Glomerular endothelial cell (primary cell): ENCODE data around the gene PITX2. TPM values are rescaled to one million over a fixed set of nuclear protein-coding genes. Genes with fewer than 3 reads are reported as not detected.
A peak's percentile ranks its signal among the peaks of the same experiment; 100 is the strongest.
"Not testable (repeated sequence)": the region's sequence is repeated elsewhere in the genome, so short reads cannot be mapped to it uniquely, and the experiment has no call there.

ENCODE experiments used
- DNase-seq: peaks from one replicate; pipeline ENCODE4 v3.0.0-alpha.2; 2011; ENCODE audit warnings: low read depth, low spot score; ENCODE audit errors: extremely low read depth
- total RNA-seq: library from RNA; depleted of rRNA; stranded (reverse); fragments of >200 nt; gene quantifications from 2 replicates; pipeline ENCODE4 v1.2.3, GENCODE V29; 2015

The PITX2 gene
- total RNA-seq, 1 donor from 2014 or later: not detected

- no peak for DNase-seq
Observed at GRCh38 chr4:110612631-110613269, 10.1 kb downstream of the PITX2 start.

GRCh38 chr4:110611968-110612447, 10.9 kb downstream of the PITX2 start:
- DNase-seq: no peak

GRCh38 chr4:110610940-110611831, 11.7 kb downstream of the PITX2 start:
- DNase-seq: no peak

- no peak for DNase-seq
Observed at GRCh38 chr4:110610620-110610939, 12.3 kb downstream of the PITX2 start.

DNA sequence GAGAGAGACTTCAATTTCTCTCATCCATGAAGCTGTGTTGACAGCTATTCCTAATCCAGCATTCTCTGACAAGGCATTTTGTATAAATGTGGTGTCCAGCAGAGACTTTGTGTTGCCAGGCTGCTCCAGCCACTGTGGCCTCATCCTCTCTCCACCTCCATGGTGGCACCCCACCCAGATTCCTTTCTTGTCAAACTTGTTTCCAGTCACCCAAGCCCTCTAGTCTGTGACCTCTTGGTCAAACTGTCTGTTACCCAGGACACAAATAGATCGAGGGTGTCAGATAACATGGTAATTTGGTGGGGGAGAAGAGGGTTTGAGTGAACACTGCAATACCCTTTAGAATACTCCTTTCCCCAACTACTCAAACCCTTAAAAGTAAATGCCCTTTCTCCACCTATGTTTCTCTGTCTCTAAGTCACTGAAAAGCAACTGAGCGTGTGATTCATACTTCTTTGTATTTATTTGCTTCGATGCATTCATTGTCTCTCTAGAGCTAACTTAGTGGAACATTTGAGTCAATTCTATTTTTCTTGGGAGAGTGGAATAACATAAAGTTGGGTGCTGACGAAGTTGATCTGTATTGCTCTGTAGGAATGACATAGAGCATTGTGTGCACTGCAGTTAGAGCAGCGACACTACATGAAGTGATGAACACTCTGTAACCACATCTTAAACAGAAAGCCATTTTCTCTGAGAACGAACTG, 13.7 kb downstream of the PITX2 start:
- DNase-seq: no peak

GRCh38 chr4:110605077-110605476, 17.8 kb downstream of the PITX2 start:
- DNase-seq: no peak

GRCh38 chr4:110602061-110602460, 20.8 kb downstream of the PITX2 start:
- DNase-seq: no peak

DNA sequence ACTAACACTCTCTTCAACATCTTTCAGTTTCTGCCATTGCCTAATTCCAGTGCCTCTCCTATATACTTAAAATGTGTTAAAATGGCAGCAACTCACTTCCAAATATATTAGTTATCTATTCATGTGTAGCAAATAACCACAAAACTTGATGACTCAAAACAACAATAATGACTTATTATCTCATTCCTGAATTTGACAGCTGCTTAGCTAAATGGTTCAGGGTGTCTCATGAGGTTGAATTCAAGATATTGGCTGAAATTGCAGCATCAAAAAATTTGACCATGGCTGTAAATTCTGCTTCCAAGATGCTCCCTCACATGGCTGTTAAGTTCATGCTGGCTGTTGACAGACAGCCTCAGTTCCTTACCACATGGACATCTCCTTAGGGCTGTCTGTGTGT, 25.3 kb downstream of the PITX2 start:
- no peak for DNase-seq

DNA sequence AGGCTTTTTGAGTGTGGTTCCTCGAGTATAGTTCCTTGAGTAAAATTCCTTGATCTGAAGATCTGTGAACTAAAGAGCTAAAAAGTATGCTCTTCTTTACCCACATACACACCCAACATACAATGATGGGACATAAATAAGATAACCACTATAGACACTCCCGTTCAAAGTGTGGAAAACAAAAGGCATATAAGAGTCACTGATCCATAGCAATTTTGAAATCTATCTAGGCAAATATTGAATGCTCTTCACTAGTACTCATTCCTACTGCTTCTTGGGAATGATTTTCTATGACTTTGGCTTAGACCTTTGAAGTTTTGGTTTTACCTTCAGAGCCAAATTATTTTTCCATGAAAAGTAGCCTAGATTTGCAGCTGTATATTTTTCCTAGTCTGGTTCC, 26.4 kb downstream of the PITX2 start:
- DNase-seq: no peak

DNA sequence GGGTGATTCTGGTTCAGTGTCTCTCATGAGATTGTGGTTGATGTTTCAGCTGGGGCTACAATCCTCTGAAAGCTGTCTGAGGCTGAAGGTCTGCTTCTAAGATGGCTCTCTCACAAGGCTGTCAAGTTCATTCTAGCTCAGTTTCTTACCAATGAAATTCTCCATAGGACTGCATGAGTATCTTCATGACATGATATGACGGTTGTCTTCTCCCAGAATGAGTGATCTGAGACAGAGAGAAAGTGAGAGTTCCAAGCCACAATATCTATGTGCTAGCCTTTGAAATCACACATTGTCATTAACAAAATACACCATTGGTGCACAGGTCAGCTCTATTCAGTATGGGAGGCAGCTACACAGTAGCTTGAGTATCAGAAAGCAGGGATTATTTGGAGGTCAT, 27.3 kb downstream of the PITX2 start:
- no peak for DNase-seq

- no peak for DNase-seq
Observed at GRCh38 chr4:110589297-110589696, 33.6 kb downstream of the PITX2 start.

GRCh38 chr4:110587666-110588285, 35.1 kb downstream of the PITX2 start:
- no peak for DNase-seq

DNA sequence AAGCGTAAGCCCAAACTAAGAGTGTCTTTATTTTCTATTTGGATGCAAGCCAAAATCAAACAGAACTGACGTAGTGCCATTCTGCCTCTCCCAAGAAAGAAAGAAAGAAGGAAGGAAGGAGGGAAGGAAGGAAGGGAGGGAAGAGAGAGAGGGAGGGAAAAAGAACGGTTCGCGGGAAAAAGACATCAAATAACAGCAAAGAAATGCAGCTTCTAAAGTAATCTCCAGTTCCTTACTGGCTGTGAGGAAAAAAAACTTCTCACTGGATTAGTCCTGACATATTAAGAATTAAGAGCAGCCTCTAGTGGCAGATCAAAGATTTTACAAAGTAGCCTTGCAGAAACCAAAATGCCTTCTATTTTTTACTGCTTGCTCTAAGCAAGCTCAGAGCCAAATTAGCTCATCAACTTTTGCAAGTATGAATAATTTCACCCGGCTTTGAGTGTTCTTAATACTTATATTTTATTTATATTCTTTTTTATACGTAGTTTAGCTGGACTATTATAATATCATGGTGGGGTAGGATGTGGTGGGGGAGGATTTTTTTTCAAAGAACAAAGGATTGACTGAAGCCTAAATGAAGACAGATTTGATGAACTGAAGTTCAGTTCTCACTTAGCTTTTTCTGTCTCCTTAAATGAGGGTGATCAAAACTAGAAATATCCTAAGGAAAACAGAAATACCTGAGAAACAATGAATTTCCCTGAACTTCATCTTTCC, 36.6 kb downstream of the PITX2 start:
- peak; percentile 45 for DNase-seq

- not testable (repeated sequence) for DNase-seq
Observed at GRCh38 chr4:110576696-110577095, 46.2 kb downstream of the PITX2 start.

Other genes starting within 250 kb of the PITX2 start
- 0.99 and 3.0 TPM in 2 replicates for gene ENPEP, start 146.9 kb downstream of the PITX2 start, total RNA-seq